GM19023 (cell line): ENCODE data around the gene GUCA2B.

Experiments
- ATAC-seq: cut with Tn5 transposase; IDR thresholded peaks from one replicate; pipeline ENCODE4 v1.9.1; 2021; ENCODE audit warnings: mild to moderate bottlenecking, moderate library complexity; ENCODE audit not compliant: unreplicated experiment

Gene GUCA2B

DNA sequence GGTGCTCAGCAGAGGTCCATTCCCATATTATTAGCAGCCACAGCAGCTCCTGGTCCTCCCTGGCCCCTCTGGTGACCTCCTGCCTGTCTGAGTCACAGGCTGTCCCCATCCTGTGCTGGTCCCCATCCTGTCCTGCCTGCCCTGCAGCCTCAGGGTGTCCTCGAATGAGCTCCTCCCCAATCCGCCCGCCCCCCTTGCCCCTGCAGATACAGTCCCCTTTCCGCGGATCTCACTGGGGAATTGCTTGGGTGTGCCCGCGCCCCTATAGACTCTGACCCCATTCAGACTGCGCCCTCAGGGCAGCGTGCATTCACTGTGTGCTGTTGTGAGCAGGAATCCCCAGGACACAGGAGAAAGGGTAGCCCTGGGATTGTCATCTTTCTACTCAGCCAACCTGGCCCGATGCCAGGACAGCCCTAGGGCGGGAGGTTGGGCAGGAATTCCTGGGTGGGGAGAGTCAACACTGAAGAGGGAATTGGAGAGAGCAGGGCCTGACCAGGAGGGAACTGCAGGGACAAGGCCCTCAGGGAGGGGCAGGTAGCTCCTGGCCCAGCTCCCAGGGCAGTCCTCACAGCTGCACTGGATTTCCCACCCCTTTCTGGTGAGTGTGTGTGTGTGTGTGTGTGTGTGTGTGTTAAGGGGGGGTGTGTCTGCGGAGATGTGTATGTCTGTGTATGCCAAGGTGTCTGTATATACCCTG is 12.5 kb downstream of the GUCA2B start:
- no peak for ATAC-seq

DNA sequence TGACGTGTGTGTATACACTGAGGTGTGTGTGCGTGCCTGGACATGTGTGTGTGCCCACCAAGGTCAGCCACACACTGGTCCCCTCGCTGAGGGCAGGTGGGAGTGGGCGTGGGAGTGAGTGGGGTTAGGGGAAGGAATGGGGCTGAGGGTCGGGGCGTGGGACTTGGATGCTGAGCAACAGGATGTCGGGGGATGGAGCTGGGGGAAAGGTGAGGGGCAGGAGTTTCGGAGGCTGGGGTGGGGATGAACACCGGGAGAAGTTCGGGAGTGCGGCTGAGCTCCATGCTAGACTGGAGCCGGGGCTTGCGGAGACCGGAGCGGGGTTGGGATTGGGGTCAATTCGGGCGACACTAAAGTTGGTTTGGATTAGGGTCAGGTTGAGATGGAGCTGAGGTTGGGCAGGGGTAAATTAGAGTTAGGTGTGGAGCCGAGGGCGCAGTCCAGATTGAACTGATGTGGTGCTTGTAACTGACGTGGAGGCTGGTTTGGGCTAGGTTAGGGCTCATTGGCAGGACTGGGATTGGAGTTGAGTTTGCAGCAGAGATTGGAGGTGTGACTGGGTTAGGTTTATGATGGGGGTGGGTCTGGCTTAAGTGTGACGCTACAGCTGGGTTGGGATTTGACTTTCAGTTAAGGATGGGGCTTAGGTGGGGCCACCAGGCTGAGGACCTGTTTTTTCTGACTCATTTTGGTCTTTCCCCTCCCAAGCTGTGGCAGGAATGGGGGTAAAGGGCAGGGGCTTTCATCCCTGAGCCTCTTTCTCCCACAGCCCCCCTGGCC is 14.6 kb downstream of the GUCA2B start:
- ATAC-seq, result no peak

DNA sequence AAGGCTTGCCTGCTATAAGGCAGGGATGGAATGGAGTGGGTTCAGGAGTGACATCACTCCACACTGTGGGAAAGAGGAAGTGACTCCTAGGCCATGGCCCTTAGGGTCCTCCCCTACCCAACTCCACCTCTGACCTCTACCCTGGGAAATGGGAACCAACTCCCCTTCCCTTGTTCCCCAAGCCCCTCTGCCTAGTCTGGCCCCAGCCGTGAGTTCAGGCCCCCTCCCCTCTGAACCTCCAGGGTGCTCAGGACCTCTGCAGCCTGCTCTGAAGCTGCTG is 15.1 kb downstream of the GUCA2B start:
- no peak for ATAC-seq

DNA sequence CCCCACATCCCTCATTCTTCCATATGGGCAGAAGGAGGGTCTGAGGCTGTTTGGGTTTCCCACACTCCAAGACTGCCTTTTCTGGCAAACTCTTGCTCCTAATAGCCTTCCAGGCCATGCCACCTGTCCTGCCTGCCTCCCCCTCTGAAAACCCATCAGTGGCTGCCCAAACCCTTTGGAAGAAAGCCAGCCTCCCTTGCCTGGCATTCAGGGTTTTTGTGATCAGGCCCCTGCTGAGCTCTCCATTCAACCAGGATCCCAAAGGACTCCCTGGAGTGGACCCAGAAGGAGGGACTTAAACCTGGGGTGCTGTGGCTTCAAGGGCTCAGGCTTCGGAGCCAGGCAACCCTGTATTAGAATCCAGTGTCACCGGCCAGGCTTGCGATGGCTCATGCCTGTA is 15.6 kb downstream of the GUCA2B start:
- no peak for ATAC-seq

DNA sequence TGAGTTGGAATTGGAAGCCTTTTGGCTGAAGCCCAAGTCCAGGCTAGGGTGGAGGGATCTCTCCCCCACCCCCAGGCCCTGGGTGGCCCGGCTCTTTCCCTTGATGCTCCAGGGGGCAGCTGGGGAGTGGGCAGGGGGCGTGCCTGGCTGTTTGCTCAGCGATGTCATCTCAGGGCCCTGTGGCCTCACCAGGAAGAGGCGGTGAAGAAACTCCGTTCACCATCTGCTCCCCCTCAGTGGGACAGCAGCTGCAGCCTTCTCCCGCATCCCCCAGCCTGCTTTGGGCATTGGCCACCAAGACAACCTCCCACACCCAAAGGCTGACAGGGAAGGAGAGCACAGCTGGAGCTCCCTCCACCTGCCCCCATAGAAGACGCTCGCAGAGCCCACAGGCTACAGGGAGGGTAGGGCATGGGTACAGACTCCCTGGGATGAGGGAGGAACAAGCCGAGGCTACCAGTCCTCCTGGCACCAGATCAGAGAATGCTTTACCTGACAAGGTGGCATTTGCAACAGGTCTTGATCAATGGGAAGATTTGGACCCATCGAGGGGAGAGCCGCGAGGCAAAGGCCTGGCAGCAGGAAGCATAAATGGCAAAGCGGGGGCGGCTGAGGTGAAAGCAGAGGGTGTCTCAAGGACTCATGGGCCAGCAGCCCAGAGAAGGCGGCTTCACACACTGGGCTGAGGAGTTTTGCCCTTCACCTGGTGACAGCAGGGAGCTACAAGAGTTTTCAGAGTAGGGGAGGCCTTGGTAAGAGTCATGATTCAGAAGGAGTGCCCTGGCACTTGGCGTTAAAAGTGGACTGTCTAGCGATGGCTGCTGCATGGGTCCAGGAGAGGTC is 17.8 kb downstream of the GUCA2B start:
- no peak for ATAC-seq

DNA sequence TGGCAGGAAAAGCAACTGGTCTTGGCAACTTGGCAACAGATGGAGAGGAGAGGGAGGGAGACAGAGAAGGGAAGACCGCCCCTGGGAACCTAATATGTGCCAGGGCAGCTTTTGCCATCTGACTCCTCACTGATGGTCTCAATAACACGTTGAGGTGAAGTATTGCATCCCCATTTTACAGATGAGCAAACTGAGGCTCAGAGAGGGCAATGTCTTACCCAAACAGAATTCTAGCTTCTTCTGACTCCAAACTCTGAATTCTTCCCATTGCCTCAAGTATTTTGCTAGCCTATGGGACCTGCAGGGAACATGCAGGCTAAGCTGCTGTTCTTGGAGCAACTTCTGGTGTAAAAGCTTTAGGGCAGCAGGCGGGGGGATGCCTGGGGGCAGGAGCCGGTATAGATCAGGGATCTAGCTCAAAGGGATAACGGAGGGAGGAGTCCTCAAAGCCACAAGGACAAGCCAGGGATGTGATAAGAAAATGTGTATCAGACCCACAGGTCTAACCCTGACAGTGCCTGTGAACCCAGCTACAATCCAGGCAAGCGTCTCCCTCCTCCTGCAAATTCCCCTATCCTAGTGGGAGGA is 18.6 kb downstream of the GUCA2B start:
- no peak for ATAC-seq

DNA sequence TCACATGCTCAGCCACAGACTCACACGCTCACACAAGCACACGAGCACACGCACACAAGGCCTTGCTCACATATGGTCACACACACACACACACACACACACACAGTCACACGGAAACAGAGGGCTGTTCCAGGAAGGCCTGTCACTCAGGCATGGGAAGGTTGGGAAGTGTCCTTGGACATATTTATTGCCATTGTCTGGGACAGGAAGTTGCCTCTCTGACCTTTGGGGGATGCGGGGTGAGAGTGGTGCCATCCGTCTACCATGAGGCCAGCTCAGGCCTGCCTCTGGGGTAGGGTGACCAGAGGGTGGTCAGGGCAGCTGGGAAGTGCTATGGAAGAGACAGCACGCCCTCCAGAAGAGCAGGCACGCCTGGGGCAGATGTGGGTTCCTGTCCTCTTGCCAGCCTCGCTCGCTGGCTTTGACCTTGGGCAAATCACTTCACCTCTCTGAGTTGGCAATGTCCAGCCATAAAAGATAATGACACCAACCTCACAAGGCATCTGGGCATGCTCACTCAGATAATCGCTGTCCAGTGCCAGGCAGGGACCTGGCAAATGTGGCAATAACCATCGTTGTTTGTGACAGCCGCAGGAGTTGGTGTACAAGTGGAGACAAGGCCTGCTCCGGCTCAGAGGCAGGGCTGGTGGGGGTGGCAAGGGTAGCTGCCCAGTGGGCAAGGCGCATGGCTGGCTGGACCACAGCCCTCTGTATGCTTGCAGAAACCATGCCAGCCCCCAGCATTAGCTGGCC is 19.3 kb downstream of the GUCA2B start:
- no peak for ATAC-seq

DNA sequence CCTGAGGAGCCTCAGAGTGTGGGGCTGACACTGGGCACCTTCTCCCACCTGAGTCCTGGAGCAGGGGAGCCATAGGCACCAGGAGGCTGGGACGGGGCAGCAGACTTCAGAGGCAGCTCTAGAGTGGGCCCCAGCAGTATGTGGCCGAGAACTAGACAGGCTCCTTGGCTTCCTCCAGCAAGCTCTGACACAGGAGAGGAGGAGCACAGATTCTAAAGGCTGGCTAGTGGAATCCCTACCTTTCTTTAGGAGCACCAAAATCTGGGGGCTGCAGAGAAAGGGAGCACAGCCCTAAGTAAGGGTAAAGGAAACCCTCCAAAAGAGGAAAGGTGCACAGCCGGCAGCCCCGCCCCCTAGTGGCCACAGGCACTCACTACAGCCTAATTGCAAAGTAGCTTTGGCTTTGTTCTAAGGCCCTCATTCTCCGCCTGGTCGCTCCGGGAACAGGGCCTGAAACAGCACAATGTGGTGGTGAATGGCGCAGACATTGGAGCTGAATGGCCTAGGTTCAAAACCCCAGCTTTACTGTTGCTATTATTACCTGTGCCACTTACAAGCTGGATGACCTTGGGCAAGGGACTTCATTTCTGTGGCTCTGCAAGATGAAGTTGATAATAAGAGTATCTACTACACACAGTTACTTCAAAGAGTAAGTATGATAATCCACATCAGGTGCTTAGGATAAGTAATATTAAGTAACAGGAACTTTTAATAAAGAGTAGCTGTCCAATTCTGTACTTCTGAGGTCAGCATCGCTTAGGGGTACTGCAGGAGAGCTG is 20.1 kb downstream of the GUCA2B start:
- ATAC-seq, result no peak

DNA sequence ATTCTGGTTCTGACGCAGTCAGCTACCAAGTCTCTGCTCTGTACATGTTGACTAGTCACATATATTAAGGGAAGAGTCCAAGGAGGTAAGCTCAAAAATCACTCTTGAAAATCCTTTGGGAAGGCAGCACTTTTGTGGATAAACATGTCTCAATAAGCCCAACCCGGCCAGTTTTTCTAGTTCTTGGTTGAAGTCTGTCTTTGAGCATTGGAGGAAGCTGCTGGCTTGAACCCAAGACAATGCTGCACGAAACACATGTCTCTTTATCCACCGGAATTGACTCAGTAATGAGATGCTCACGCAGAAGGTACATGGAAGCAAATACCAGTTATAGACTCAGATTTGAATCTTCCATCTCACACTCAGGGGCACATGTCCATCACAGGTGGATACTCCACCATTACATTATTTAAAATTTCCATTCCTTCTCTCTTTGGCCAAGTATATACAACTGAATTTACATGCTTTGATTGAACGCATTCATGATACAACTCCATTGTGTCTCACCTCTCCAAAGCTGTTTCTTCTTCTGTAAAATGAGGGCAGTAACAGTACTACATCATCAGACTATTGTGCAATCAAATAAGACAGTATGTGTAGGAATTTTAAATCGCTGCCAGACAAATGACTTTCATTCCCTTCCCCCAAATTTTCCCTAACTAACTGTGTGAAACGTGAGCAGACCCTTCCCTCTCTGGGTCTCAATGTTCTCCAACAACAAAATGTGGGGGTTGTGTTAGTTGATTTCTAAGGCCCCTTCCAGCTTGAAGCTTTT is 20.9 kb downstream of the GUCA2B start:
- ATAC-seq, result no peak

DNA sequence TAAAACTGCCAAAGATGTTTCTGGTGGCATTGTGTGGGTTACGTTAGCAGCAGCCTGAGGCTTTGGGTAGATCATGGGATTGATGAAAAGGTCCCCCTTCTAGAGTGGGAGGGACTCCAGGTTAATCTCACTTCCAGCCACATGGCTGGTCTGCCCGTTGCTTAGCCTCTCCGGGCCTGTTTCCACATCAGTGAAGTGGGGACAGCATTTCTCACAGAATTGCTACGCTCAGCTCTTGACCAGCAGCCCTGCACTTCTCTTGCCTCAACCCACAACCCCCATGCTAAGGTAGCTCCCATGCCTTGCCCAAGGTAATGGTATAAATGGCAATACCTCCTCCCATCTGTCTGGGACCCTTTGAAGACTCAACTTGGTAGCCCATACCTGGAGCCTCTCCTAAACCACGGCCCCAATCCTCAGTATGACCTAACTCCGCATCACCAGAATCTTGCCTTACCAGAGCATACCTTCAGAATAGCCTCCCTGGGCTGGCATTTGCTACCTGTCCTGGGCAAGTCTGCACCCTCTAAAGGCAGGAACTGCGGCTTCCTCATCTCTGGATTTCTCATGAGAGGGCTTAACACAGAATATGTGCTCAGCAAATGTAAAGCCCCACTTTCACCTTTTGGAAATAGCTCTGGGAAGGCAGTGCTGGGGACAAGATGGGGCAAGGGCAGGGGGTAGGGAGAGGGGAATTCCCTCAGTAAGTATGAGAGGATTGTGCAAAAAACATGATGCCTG is 22.3 kb downstream of the GUCA2B start:
- no peak for ATAC-seq

DNA sequence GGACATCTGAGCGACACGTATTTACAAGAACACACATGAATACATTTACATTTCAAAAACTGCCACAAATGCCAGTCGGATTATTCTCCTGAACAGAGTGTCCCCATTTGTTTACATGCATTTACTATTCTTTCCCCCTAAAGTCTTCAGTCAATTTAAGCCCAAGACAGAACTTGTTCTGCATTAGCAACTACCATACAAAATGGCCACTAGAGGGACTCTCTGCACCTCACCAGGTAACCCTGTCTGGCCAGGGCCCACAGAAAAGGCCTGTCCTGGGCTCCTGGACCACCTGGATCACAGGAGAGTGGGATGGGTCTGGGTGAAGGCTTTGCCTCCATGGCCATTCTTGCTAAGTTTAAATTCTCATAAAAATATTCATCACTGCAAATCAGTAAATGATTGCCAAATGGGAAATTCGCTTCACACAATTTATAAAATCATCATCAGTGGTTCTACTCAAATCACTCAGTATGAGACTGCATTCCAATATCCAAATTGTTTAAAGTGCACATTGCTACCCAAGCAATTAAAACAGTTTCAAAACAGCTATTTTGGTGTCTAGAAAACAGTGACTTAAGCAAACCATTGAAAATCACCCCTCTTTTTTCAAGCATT is 23.8 kb downstream of the GUCA2B start:
- no peak for ATAC-seq

DNA sequence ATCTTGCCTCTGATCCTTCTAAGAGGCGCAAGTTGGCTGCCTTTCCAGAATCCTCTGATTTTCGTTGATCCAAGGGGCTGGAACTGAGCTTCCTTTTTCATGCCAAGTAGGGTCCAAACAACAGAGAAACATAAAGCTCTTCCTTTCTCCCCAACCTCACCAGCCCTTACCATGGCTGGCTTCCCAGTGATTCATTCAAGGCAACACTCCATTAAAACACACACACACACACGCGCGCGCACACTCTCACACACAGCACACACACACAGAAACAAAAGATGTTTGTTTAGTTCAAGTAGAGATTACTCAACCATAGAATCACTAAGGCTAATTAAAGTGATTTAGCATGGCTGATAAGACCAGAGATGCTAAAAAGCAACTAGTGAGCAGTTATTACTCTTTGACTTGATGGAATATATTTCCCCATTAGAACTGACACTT is 24.4 kb downstream of the GUCA2B start:
- ATAC-seq, result no peak

DNA sequence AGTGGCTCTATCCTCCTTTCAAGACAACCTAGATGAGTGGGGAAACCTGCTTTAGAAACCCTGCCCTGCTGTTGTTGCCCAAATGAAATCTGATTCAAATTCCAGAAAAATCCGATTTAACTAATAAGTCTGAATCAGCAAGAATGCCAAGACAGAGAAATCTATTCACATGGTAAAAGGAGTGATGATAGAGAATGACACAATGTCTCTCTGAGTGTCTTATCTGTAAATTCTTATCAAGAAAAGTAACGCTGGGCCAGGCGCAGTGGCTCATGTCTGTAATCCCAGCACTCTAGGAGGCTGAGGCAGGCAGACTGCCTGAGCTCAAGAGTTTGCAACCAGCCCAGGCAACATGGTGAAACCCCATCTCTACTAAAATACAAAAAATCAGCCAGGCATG is 25.0 kb downstream of the GUCA2B start:
- no peak for ATAC-seq

DNA sequence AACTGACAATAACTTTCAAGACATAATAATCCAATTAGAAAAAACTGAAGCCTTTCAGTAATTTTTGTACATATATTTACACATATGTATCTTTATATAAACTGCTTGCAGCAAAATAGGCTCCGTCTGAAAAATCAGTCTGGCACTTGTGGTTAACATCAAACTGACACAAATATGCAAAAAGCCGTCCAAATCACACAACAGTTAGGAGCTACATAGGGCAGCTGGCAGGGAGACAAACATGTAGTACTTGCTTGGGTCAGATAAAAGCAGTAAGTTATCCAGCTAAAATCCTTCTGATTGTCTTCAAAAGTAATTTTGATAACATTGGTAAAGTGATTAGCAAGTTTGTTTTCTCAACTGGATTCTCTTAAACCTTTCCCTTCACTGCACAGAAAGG is 26.1 kb downstream of the GUCA2B start:
- no peak for ATAC-seq

DNA sequence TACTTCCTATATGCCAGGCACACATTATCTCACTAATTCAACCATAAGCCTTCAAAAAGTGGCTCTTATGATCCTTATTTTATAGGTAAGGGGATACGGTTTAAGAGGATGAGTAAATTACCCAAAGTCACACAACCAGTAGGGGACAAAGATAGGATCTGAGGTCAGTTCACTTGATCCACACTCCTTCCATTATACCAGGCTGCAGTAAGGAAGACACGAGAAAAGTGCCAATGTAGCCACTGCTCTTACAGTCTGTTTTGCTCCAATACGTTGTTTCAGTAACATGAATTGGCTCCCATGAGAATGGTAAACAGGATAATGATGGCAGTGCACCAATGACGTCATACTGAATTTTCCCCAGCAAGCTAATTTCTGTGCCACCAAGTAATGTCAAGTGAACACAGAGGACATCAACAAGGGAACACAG is 26.7 kb downstream of the GUCA2B start:
- ATAC-seq, result no peak

DNA sequence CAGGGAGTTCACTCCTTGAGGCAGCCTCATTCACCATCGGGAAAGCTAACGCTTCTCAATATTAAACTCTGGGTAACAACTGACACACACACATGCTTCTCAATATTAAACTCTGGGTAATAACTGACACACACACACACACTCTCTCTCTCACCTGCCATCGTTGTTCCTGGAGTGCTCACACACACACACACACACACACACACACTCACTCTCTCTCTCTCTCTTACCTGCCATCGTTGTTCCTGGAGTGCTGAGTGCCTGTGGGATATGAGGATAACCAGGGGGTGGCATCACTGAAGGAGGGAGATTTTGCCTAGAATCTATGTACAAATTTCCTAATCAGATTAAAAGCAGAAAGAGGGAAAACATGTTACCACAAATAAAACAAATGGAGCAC is 28.5 kb downstream of the GUCA2B start:
- no peak for ATAC-seq

DNA sequence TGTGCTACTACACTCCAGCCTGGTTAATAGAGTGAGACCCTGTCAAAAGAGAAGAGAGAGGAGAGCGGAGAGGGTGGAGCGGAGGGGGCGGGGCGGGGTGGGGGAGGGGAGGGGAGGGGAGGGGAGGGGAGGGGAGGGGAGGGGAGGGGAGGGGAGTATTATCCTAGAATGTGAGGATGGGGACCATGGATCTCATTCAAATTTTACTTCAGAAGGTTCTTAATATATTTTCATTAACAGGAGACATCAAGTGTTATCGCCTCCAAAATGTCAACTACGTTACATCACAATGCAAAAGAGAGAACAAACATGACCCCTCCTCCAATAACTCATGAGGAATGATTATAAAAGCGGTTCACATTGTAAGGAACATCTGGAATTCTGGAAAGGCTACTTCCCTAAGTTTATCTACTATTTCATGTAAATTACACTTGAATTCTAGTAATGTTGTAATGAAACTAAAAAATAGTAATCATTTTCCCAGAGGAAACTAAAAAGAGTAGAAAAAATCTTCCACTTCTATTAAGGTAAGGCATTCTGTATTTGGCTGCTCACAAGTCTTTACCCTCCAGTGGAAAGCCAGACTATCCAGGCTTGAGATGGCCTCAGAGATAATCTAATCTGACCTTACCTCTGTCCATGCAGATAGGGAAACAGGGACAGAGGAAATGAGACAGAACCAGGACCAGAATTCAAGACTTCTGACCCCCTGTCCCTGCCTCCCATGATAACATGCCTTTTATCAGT is 30.2 kb downstream of the GUCA2B start:
- ATAC-seq, result no peak

DNA sequence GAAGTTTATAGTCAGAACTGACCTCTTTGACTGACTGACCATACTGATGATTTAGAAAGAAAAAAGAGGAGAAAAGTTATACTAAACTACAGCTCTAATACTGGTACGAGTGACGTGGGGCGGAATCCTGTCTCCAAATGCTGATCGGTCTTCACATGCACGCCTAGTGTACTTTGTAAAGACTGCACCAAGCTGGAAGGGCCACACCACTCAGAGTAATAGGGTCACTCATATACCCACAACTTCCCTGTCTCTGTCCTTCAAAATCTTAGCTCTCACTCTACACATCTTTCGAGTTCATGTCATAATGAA is 30.7 kb downstream of the GUCA2B start:
- no peak for ATAC-seq
